ENCODE data around the gene TXNDC11.

DNA sequence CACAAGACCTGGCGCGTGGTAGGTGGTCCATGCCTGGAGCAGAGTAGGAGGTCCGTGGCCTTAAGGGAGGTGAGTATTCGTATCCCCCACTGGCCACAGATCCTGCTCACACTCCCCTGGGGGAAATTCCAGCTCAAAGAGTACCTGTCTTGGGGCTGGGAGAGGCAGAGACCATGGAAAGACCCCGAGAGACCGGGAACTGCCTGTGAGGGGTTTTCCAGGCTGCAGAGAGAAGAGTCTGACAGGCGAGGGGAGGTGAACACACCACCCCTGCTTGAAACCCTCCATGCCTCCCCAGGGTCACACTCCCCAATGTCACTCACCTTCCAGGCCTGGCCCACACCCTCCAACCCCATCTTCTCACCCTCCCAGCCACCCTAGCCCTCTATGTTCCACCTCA is 87.0 kb downstream of the TXNDC11 start:
- TF ChIP-seq, protein P1, sequence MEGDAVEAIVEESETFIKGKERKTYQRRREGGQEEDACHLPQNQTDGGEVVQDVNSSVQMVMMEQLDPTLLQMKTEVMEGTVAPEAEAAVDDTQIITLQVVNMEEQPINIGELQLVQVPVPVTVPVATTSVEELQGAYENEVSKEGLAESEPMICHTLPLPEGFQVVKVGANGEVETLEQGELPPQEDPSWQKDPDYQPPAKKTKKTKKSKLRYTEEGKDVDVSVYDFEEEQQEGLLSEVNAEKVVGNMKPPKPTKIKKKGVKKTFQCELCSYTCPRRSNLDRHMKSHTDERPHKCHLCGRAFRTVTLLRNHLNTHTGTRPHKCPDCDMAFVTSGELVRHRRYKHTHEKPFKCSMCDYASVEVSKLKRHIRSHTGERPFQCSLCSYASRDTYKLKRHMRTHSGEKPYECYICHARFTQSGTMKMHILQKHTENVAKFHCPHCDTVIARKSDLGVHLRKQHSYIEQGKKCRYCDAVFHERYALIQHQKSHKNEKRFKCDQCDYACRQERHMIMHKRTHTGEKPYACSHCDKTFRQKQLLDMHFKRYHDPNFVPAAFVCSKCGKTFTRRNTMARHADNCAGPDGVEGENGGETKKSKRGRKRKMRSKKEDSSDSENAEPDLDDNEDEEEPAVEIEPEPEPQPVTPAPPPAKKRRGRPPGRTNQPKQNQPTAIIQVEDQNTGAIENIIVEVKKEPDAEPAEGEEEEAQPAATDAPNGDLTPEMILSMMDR (conservative IDR thresholded peaks at IDR 0.05 in 1 of 2, IDR thresholded peaks at IDR 0.05 in 1 of 2; ENCODE audit: extremely low read depth in 1 of 2, insufficient read depth in 1 of 2, low read depth in 1 of 2, low read length in 2 of 2) = no peak
- no peak for TF ChIP-seq EZH2 (IDR thresholded peaks at IDR 0.05; ENCODE audit: borderline replicate concordance, low read length)
